Right cardiac atrium (tissue), 5 donors: ENCODE measurements around the gene KSR1. TPM values are rescaled to one million over a fixed set of nuclear protein-coding genes. Genes with fewer than 3 reads are reported as not detected.
A peak's percentile ranks its signal among the peaks of the same experiment; 100 is the strongest.
"Not testable (repeated sequence)": the region's sequence is repeated elsewhere in the genome, so short reads cannot be mapped to it uniquely, and the experiment has no call there.

Experiments
- ATAC-seq, 2 donors: fragments of 200-7000 bp; cut with Tn5 transposase; one replicate each; pipeline versions ENCODE4 v1.8.0 to v1.9.1; 2020; ENCODE audit warnings: moderate library complexity in 2 of 2, mild to moderate bottlenecking in 1 of 2
- DNase-seq, 3 donors: peaks; one replicate each; pipeline ENCODE4 v3.0.0-alpha.2; 2020
- H3K27ac ChIP-seq: one replicate; pipeline ENCODE4 v1.5.1; 2013; ENCODE audit warnings: mild to moderate bottlenecking, low read length, control low read depth, moderate library complexity
- H3K27me3 ChIP-seq: one replicate; pipeline ENCODE4 v1.6.1; 2013; ENCODE audit not compliant: control insufficient read depth, insufficient read depth
- H3K4me1 ChIP-seq: one replicate; pipeline ENCODE4 v1.6.1; 2013; ENCODE audit warnings: low read length; ENCODE audit not compliant: control insufficient read depth, insufficient read depth
- H3K4me3 ChIP-seq: one replicate; pipeline ENCODE4 v1.5.1; 2013; ENCODE audit warnings: low read length, control low read depth
- H3K9me3 ChIP-seq: one replicate; pipeline ENCODE4 v1.6.1; 2013; ENCODE audit warnings: low read length; ENCODE audit not compliant: control insufficient read depth
- WGBS: extraction: QIAGEN DNeasy Blood & Tissue Kit; methylation state at CpG from one replicate; pipeline ENCODE4 v1.1.7; 2013; 5-methylcytosine and 5-hydroxymethylcytosine counted together
- intact Hi-C, 4 donors: fragments of 100-400 bp; cut with DNase I; formaldehyde crosslinking; loops; one replicate each; pipeline versions ENCODE4 v1.11.0 to v1.14.0; 2022 to 2023
- polyA plus RNA-seq: library from polyadenylated mRNA; stranded (reverse); fragments of 200-250 nt; gene quantifications from one replicate; pipeline ENCODE4 v1.2.3, GENCODE V29; 2013
- total RNA-seq, 4 donors: library from RNA; stranded (reverse); fragmentation: NEBNext Ultra II Directional; extraction: Animal tissue kit (Norgen Biotek cat#: 25700); gene quantifications; one replicate each; pipeline ENCODE4 v1.2.1, GENCODE V29; 2021
- donor health status: healthy with polysubstance abuse.
- donor health status: DM: no; HTN: yes; CAD: no.
- donor health status: DM: no; HTN: no; CAD: no.
- donor health status: DM: no; HTN: yes; CAD: no; lungs with severe emphysema.
- donor health status: DM: yes; HTN: yes; CAD: no.

KSR1 gene
- total and polyA plus RNA-seq, 5 donors: 8.7 to 22.7 (median 13.1) TPM

- intact Hi-C loops: loop anchor here in 3 of 4 donors (2.0 to 10.0 kb wide), 4 partner anchors 99 to 421 kb away; no protein-coding TSS in a partner anchor
- ATAC-seq: not testable (repeated sequence)
Measured at GRCh38 chr17:27655525-27656111, 199.4 kb downstream of the KSR1 start.

DNA sequence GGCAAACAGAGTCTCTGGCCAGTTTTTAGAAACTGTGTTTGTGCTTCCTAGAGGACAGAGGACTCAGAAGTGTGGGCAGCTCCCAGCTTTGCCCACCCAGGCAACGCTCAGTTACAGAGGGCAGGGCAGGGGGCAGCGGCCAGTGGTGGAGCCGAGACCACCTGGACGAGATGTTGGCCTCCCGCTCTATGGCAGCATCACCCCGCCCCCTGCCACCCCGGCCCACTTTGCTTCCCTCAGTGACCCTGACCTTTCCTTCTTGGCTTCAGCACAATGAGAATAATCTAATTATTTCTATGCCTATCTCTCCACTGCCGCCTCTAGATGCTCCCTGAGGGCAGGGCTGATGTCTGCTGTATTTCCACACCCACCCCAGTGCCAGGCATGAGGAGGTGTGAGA is 200.4 kb downstream of the KSR1 start:
- H3K27ac ChIP-seq, DNase-seq, ATAC-seq, H3K9me3 ChIP-seq, H3K27me3 ChIP-seq, H3K4me1 ChIP-seq, H3K4me3 ChIP-seq: not testable (repeated sequence)
- intact Hi-C loops: loop anchor here in 3 of 4 donors (5.0 to 10.0 kb wide), 3 partner anchors 98 to 422 kb away; no protein-coding TSS in a partner anchor
- 76% methylated on average over 8 of the region's 8 CpGs for WGBS

More at GRCh38 chr17:27655525-27656111, 199.4 kb downstream of the KSR1 start:
- peak in 1 of 3 donors; percentile 16 for DNase-seq
- H3K4me3 ChIP-seq, H3K27me3 ChIP-seq, H3K9me3 ChIP-seq, H3K27ac ChIP-seq, H3K4me1 ChIP-seq: not testable (repeated sequence)
- WGBS: 85% methylated on average over 16 of the region's 16 CpGs

- 47% methylated on average over 5 of the region's 5 CpGs for WGBS
- H3K27me3 ChIP-seq: no peaks in the 10 kb centered on the region
- intact Hi-C loops: loop anchor here in 3 of 4 donors (5.0 to 10.0 kb wide), 3 partner anchors 97 to 423 kb away; no protein-coding TSS in a partner anchor
- no peak for DNase-seq
- no peak for ATAC-seq
- H3K9me3 ChIP-seq: no peaks in the 10 kb centered on the region
- H3K4me3 ChIP-seq: no peak overlapping the region
- H3K4me1 ChIP-seq: no peaks in the 10 kb centered on the region
- H3K27ac ChIP-seq: no peak overlapping the region
Measured at GRCh38 chr17:27657620-27658019, 201.4 kb downstream of the KSR1 start.

- intact Hi-C loops: loop anchor here in 3 of 4 donors (5.0 to 10.0 kb wide), 4 partner anchors 95 to 425 kb away; no protein-coding TSS in a partner anchor
- no peaks in the 10 kb centered on the region for H3K9me3 ChIP-seq
- 74% methylated on average over 6 of the region's 6 CpGs for WGBS
Measured at GRCh38 chr17:27659683-27660082, 203.4 kb downstream of the KSR1 start.

GRCh38 chr17:27660436-27660835 is 204.2 kb downstream of the KSR1 start:
- 85% methylated on average over 3 of the region's 3 CpGs for whole genome bisulfite sequencing
- intact Hi-C loops: loop anchor here in 1 of 4 donors (10.0 kb wide), 1 partner anchor 214 kb away; no protein-coding TSS in a partner anchor
- Histone ChIP-seq H3K27ac (no peak overlapping the region), H3K9me3 (no peaks in the 10 kb centered on the region), H3K27me3 (no peaks in the 10 kb centered on the region), H3K4me1 (no peaks in the 10 kb centered on the region), H3K4me3 (no peak overlapping the region)
- no peak for ATAC-seq
- no peak for DNase-seq

More at GRCh38 chr17:27659683-27660082, 203.4 kb downstream of the KSR1 start:
- DNase-seq (no peak), ATAC-seq (no peak)
- H3K4me3 ChIP-seq: no peak overlapping the region
- no peaks in the 10 kb centered on the region for H3K27me3 ChIP-seq
- H3K27ac ChIP-seq: no peak overlapping the region
- no peaks in the 10 kb centered on the region for H3K4me1 ChIP-seq

DNA sequence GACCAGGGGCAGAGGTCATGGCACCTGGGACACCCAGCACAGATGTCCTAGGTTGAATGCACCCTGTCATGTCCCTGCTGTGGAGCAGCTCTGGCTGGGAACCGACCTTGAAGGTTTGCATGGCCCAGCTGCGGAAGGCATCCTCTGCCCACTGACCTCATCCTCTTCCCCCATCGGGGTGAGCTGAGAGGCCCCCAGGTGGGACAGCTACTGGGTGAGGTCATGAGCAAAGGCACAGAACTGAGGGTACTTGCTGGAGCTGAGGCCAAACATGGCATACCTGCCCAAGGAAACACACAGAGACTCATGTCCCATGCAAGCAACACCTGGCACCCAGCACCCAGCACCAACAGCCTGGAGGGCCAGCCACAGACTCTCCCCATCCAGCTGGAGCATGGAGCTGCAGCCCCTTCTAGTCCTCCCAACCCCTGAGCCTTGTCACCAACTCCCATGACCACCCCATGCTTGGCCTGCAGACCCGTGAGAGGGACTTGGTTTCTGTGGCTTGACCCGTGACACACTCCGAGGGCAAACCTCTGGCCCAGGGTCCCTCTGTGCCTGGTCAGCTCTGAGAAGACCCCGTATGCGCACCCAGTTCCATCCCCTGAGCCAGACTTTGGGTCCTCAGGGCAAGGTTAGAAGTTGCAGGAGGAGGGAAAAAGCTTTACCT is 207.8 kb downstream of the KSR1 start:
- DNase-seq (no peak), ATAC-seq (no peak)
- H3K4me1 ChIP-seq: no peaks in the 10 kb centered on the region
- no peak overlapping the region for H3K27ac ChIP-seq
- no peaks in the 10 kb centered on the region for H3K9me3 ChIP-seq
- intact Hi-C loops: loop anchor here in 1 of 4 donors (10.0 kb wide), 1 partner anchor 211 kb away; no protein-coding TSS in a partner anchor
- 87% methylated on average over 8 of the region's 8 CpGs for whole genome bisulfite sequencing
- no peak overlapping the region for H3K4me3 ChIP-seq
- H3K27me3 ChIP-seq: no peaks in the 10 kb centered on the region

GRCh38 chr17:27664606-27664965 is 208.3 kb downstream of the KSR1 start:
- no peaks in the 10 kb centered on the region for H3K27me3 ChIP-seq
- H3K4me3 ChIP-seq: no peak overlapping the region
- no peak for DNase-seq
- ATAC-seq: no peak
- H3K9me3 ChIP-seq: no peaks in the 10 kb centered on the region
- H3K27ac ChIP-seq: no peak overlapping the region
- no peaks in the 10 kb centered on the region for H3K4me1 ChIP-seq
- 73% methylated on average over 2 of the region's 2 CpGs for WGBS
- intact Hi-C loops: loop anchor here in 1 of 4 donors (10.0 kb wide), 1 partner anchor 210 kb away; no protein-coding TSS in a partner anchor

DNA sequence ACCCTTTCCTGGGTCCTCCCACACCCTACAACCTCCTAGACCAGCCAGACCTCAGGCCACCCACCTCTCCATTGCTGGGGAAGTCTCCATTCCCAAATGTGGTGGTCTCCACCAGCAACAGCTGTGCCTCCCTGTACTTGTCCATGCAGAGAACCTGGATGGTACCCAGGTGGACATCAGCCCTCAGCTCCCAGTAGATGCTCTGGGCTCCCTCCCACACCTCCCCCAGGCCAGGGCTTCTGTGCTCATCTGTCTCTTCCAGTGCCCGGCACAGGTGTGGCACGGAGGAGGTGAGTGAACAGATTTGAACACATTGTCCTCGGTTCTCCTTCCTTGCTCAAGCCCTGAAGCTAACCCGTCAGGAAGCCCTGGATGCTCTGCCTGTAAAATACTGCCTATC is 209.3 kb downstream of the KSR1 start:
- no peak overlapping the region for H3K27ac ChIP-seq
- ATAC-seq: no peak
- intact Hi-C loops: loop anchor here in 1 of 4 donors (10.0 kb wide), 1 partner anchor 209 kb away; no protein-coding TSS in a partner anchor
- H3K4me3 ChIP-seq: no peak overlapping the region
- H3K4me1 ChIP-seq: no peaks in the 10 kb centered on the region
- no peak for DNase-seq
- 84% methylated on average over 4 of the region's 4 CpGs for WGBS
- no peaks in the 10 kb centered on the region for H3K27me3 ChIP-seq
- H3K9me3 ChIP-seq: no peaks in the 10 kb centered on the region

DNA sequence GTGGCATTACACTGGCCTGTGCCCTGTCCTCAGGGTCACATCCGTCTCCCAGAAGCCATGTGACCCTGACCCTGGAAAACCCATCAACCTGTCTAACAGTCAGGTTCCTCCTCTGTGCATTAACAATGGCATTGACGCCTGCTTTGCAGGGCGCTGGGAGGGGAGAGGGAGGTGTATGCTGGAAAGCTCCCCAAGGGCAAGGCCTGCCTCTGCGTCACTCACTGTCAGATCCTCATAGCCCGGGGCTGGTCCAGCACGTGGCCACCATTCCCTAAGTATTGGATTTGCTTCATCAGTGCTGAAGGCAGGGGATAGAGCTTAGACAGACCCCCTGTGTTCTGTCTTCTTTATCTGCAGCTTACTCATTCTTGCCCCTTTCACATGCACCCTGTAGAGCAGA is 210.0 kb downstream of the KSR1 start:
- H3K27me3 ChIP-seq, DNase-seq, H3K9me3 ChIP-seq, H3K4me3 ChIP-seq, H3K27ac ChIP-seq, ATAC-seq, H3K4me1 ChIP-seq: not testable (repeated sequence)
- WGBS: 77% methylated on average over 6 of the region's 6 CpGs
- intact Hi-C loops: loop anchor here in 1 of 4 donors (10.0 kb wide), 1 partner anchor 209 kb away; no protein-coding TSS in a partner anchor

- Histone ChIP-seq H3K9me3 (no peaks in the 10 kb centered on the region), H3K27ac (no peak overlapping the region), H3K4me3 (no peak overlapping the region), H3K27me3 (no peaks in the 10 kb centered on the region), H3K4me1 (no peaks in the 10 kb centered on the region)
- DNase-seq (no peak), ATAC-seq (no peak)
- WGBS: 85% methylated on average over 11 of the region's 11 CpGs
- intact Hi-C loops: loop anchor here in 1 of 4 donors (10.0 kb wide), 1 partner anchor 208 kb away; no protein-coding TSS in a partner anchor
Measured at GRCh38 chr17:27666831-27667560, 210.7 kb downstream of the KSR1 start.
